GM10266 (cell line): ENCODE results near the gene PPBP.

Source experiments
- DNase-seq: peaks from one replicate; pipeline ENCODE4 v3.0.0; 2012; ENCODE audit errors: extremely low spot score
- CTCF ChIP-seq: IDR thresholded peaks from 2 replicates; pipeline ENCODE4 v1.5.1; 2012; ENCODE audit warnings: mild to moderate bottlenecking, low read depth; ENCODE audit not compliant: control insufficient read depth, insufficient read depth; ENCODE audit errors: missing control alignments

The PPBP gene

GRCh38 chr4:74013264-74013663 is 25.3 kb upstream of the PPBP start:
- no peak for DNase-seq
- TF ChIP-seq CTCF, result no peak

GRCh38 chr4:74012130-74012529 is 24.1 kb upstream of the PPBP start:
- no peak for DNase-seq
- no peak for TF ChIP-seq CTCF

- TF ChIP-seq CTCF, result no peak
- no peak for DNase-seq
Observed at GRCh38 chr4:74009307-74009706, 21.3 kb upstream of the PPBP start.

GRCh38 chr4:74006009-74006476 is 18.1 kb upstream of the PPBP start:
- DNase-seq, result no peak
- TF ChIP-seq CTCF, result no peak

GRCh38 chr4:74005528-74005927 is 17.5 kb upstream of the PPBP start:
- no peak for TF ChIP-seq CTCF
- no peak for DNase-seq

- no peak for DNase-seq
- TF ChIP-seq CTCF, result no peak
Observed at GRCh38 chr4:74004668-74005067, 16.7 kb upstream of the PPBP start.

- TF ChIP-seq CTCF, result no peak
- no peak for DNase-seq
Observed at GRCh38 chr4:74000301-74000700, 12.3 kb upstream of the PPBP start.
